DOHH2 (cell line): ENCODE measurements around the gene SPTLC2.

Experiments
- H3F3A ChIP-seq: fragments of 200-600 bp; sonication (generic), shearing (Covaris generic); 2 replicates; pipeline ENCODE4 v1.6.0; 2016; ENCODE audit warnings: antibody characterized with exemption, mild to moderate bottlenecking; ENCODE audit not compliant: control insufficient read depth, insufficient read depth
- H3K27ac ChIP-seq: fragments of 200-600 bp; sonication (generic); 2 replicates; pipeline ENCODE4 v1.5.1; 2014; ENCODE audit warnings: low read depth, mild to moderate bottlenecking, low read length, moderate library complexity
- H3K27me3 ChIP-seq: fragments of 200-600 bp; sonication (generic); 2 replicates; pipeline ENCODE4 v1.6.1; 2014; ENCODE audit warnings: mild to moderate bottlenecking, low read length, mixed read lengths; ENCODE audit not compliant: control insufficient read depth
- H3K36me3 ChIP-seq: fragments of 200-600 bp; sonication (generic); 2 replicates; pipeline ENCODE4 v1.6.1; 2014; ENCODE audit warnings: mild to moderate bottlenecking, low read length, moderate library complexity, mixed read lengths; ENCODE audit not compliant: control insufficient read depth
- H3K4me1 ChIP-seq: fragments of 200-600 bp; sonication (generic); 2 replicates; pipeline ENCODE4 v1.6.1; 2014; ENCODE audit warnings: mild to moderate bottlenecking, low read length, mixed read lengths; ENCODE audit not compliant: control insufficient read depth
- H3K4me2 ChIP-seq: fragments of 200-600 bp; sonication (generic); 2 replicates; pipeline ENCODE4 v1.6.0; 2014; ENCODE audit warnings: mild to moderate bottlenecking, low read length, moderate library complexity
- H3K4me3 ChIP-seq: fragments of 200-600 bp; sonication (generic); 2 replicates; pipeline ENCODE4 v1.5.1; 2014; ENCODE audit warnings: mild to moderate bottlenecking, low read length, mixed read lengths
- H3K79me2 ChIP-seq: fragments of 200-600 bp; sonication (generic); 2 replicates; pipeline ENCODE4 v1.6.1; 2014; ENCODE audit warnings: mild to moderate bottlenecking, low read length, mixed read lengths; ENCODE audit not compliant: control insufficient read depth
- H3K9me2 ChIP-seq: fragments of 200-600 bp; sonication (generic); replicated peaks from 2 replicates; pipeline ENCODE4 v1.6.1; 2014; ENCODE audit warnings: mild to moderate bottlenecking, low read length, mixed read lengths; ENCODE audit not compliant: control insufficient read depth
- H3K9me3 ChIP-seq: fragments of 200-600 bp; sonication (generic); 2 replicates; pipeline ENCODE4 v1.6.1; 2014; ENCODE audit warnings: antibody characterized with exemption, low read length, mixed read lengths; ENCODE audit not compliant: control insufficient read depth, insufficient read depth
- H4K20me1 ChIP-seq: fragments of 200-600 bp; sonication (generic); 2 replicates; pipeline ENCODE4 v1.6.0; 2014; ENCODE audit warnings: low read depth, mild to moderate bottlenecking, antibody characterized with exemption, low read length, moderate library complexity; ENCODE audit not compliant: control insufficient read depth, insufficient read depth
- EZH2phosphoT487 ChIP-seq: fragments of 200-600 bp; sonication (generic); IDR thresholded peaks from 2 replicates; pipeline ENCODE4 v1.6.1; 2017; ENCODE audit warnings: borderline replicate concordance, mild to moderate bottlenecking, antibody characterized with exemption, low read length, moderate library complexity, mixed read lengths
- TF ChIP-seq, protein P1 (sequence below): fragments of 200-600 bp; sonication (generic); IDR thresholded peaks from one replicate; pipeline ENCODE4 v1.5.1; 2014; ENCODE audit warnings: antibody characterized with exemption, mild to moderate bottlenecking, low read depth, low read length; ENCODE audit not compliant: poor library complexity, severe bottlenecking

SPTLC2 gene

GRCh38 chr14:77573964-77574363 lies 42.5 kb downstream of the SPTLC2 start:
- Histone ChIP-seq H4K20me1 (no peaks in the 10 kb centered on the region), H3K9me2 (no peaks in the 10 kb centered on the region), H3K4me3 (no peak overlapping the region), H3F3A (peaks cover 2% of the 10 kb centered on the region; the same call in 1 of the 2 replicates), H3K79me2 (peaks cover 42% of the 10 kb centered on the region), H3K4me2 (no peak overlapping the region), H3K4me1 (peaks cover 31% of the 10 kb centered on the region), H3K36me3 (peaks cover 67% of the 10 kb centered on the region), H3K9me3 (no peaks in the 10 kb centered on the region), H3K27me3 (no peaks in the 10 kb centered on the region), H3K27ac (no peak overlapping the region)
- TF ChIP-seq EZH2phosphoT487 = no peak
- TF ChIP-seq, protein P1, sequence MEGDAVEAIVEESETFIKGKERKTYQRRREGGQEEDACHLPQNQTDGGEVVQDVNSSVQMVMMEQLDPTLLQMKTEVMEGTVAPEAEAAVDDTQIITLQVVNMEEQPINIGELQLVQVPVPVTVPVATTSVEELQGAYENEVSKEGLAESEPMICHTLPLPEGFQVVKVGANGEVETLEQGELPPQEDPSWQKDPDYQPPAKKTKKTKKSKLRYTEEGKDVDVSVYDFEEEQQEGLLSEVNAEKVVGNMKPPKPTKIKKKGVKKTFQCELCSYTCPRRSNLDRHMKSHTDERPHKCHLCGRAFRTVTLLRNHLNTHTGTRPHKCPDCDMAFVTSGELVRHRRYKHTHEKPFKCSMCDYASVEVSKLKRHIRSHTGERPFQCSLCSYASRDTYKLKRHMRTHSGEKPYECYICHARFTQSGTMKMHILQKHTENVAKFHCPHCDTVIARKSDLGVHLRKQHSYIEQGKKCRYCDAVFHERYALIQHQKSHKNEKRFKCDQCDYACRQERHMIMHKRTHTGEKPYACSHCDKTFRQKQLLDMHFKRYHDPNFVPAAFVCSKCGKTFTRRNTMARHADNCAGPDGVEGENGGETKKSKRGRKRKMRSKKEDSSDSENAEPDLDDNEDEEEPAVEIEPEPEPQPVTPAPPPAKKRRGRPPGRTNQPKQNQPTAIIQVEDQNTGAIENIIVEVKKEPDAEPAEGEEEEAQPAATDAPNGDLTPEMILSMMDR = no peak

- Histone ChIP-seq H3K9me2 (no peaks in the 10 kb centered on the region), H3K27ac (peak overlapping the region; percentile 26), H4K20me1 (no peaks in the 10 kb centered on the region), H3K36me3 (peaks cover 65% of the 10 kb centered on the region), H3K79me2 (peaks cover 30% of the 10 kb centered on the region), H3K4me3 (no peak overlapping the region), H3K27me3 (no peaks in the 10 kb centered on the region), H3F3A (peaks cover 5% of the 10 kb centered on the region), H3K9me3 (no peaks in the 10 kb centered on the region), H3K4me1 (peaks cover 33% of the 10 kb centered on the region), H3K4me2 (peak overlapping the region; percentile 23)
- no peak for TF ChIP-seq EZH2phosphoT487
- TF ChIP-seq, protein P1 = no peak
These were observed 45.6 kb downstream of the SPTLC2 start for GRCh38 chr14:77570706-77571268.

GRCh38 chr14:77565994-77566305 lies 50.5 kb downstream of the SPTLC2 start:
- H3F3A ChIP-seq = peaks cover 8% of the 10 kb centered on the region
- no peaks in the 10 kb centered on the region for H4K20me1 ChIP-seq
- no peak overlapping the region for H3K4me2 ChIP-seq
- H3K9me3 ChIP-seq = no peaks in the 10 kb centered on the region
- peaks cover 8% of the 10 kb centered on the region for H3K79me2 ChIP-seq
- no peaks in the 10 kb centered on the region for H3K9me2 ChIP-seq
- H3K4me3 ChIP-seq = no peak overlapping the region
- peaks cover 43% of the 10 kb centered on the region for H3K4me1 ChIP-seq
- peaks cover 53% of the 10 kb centered on the region for H3K36me3 ChIP-seq
- H3K27ac ChIP-seq = no peak overlapping the region
- no peaks in the 10 kb centered on the region for H3K27me3 ChIP-seq
- TF ChIP-seq, protein P1 = no peak
- TF ChIP-seq EZH2phosphoT487 = no peak
